ENCODE measurements around the gene ARRDC2. TPM values are rescaled to one million over a fixed set of nuclear protein-coding genes. Genes with fewer than 3 reads are reported as not detected.

ARRDC2 gene
- total RNA-seq, 1 donor from 2014 or later, result 82.7 TPM

GRCh38 chr19:18016209-18016910 is 8.4 kb downstream of the ARRDC2 start:
- H3K27ac ChIP-seq, result peak overlapping the region; percentile 70
- intact Hi-C loops (cut with DNase I), result no loop called here
- DNase-seq (no peak), ATAC-seq (no peak)
- H3K36me3 ChIP-seq, result peaks cover 40% of the 10 kb centered on the region
- H3K9me3 ChIP-seq, result no peaks in the 10 kb centered on the region
- H3K27me3 ChIP-seq, result no peaks in the 10 kb centered on the region
- H3K4me3 ChIP-seq, result no peak overlapping the region
- TF ChIP-seq CTCF (IDR thresholded peaks at IDR 0.05), result no peak
- H3K4me1 ChIP-seq, result peaks cover 59% of the 10 kb centered on the region

GRCh38 chr19:18017275-18018083 is 9.5 kb downstream of the ARRDC2 start:
- H3K27ac ChIP-seq, result peak overlapping the region; percentile 70
- H3K4me3 ChIP-seq, result no peak overlapping the region
- intact Hi-C loops (cut with DNase I), result no loop called here
- H3K9me3 ChIP-seq, result no peaks in the 10 kb centered on the region
- DNase-seq (no peak), ATAC-seq (peak; percentile 55)
- H3K27me3 ChIP-seq, result no peaks in the 10 kb centered on the region
- H3K4me1 ChIP-seq, result peaks cover 71% of the 10 kb centered on the region
- H3K36me3 ChIP-seq, result peaks cover 30% of the 10 kb centered on the region
- TF ChIP-seq CTCF (IDR thresholded peaks at IDR 0.05), result no peak

- Histone ChIP-seq H3K27ac (peak overlapping the region; percentile 89), H3K9me3 (no peaks in the 10 kb centered on the region), H3K36me3 (peaks cover 3% of the 10 kb centered on the region), H3K27me3 (no peaks in the 10 kb centered on the region), H3K4me3 (no peak overlapping the region), H3K4me1 (peaks cover 77% of the 10 kb centered on the region)
- peak; percentile 67 for ATAC-seq
- DNase-seq, result peak; percentile 93
- no peak for TF ChIP-seq CTCF (IDR thresholded peaks at IDR 0.05)
- intact Hi-C loops (cut with DNase I), result no loop called here
Measured at GRCh38 chr19:18020212-18021085, 12.5 kb downstream of the ARRDC2 start.

GRCh38 chr19:18021121-18021755 is 13.3 kb downstream of the ARRDC2 start:
- ATAC-seq, result peak; percentile 40
- TF ChIP-seq CTCF (IDR thresholded peaks at IDR 0.05), result no peak
- Histone ChIP-seq H3K9me3 (no peaks in the 10 kb centered on the region), H3K27me3 (no peaks in the 10 kb centered on the region), H3K27ac (peak overlapping the region; percentile 89), H3K4me1 (peaks cover 76% of the 10 kb centered on the region), H3K36me3 (no peaks in the 10 kb centered on the region), H3K4me3 (no peak overlapping the region)
- intact Hi-C loops (cut with DNase I), result no loop called here
- DNase-seq, result peak; percentile 90

- no peaks in the 10 kb centered on the region for H3K36me3 ChIP-seq
- H3K9me3 ChIP-seq, result no peaks in the 10 kb centered on the region
- intact Hi-C loops (cut with DNase I), result no loop called here
- peak overlapping the region; percentile 89 for H3K27ac ChIP-seq
- peaks cover 53% of the 10 kb centered on the region for H3K4me1 ChIP-seq
- ATAC-seq, result peak; percentile 76
- no peak for TF ChIP-seq CTCF (IDR thresholded peaks at IDR 0.05)
- H3K27me3 ChIP-seq, result no peaks in the 10 kb centered on the region
- DNase-seq, result peak; percentile 92
- peak overlapping the region; percentile 0 for H3K4me3 ChIP-seq
Measured at GRCh38 chr19:18023622-18024251, 15.8 kb downstream of the ARRDC2 start.

Measured in upper lobe of right lung (tissue), 1 donor.